GM08714 (cell line): ENCODE measurements around the gene GARRE1.
"Not testable (repeated sequence)": the region's sequence is repeated elsewhere in the genome, so short reads cannot be mapped to it uniquely, and the experiment has no call there.

Experiments
- H3K4me3 ChIP-seq: fragments of 200-500 bp; sonication (Bioruptor generic); 2 replicates; pipeline ENCODE4 v1.5.1; 2014; ENCODE audit warnings: mild to moderate bottlenecking, low read length, inconsistent platforms
- ZNF274 ChIP-seq: IDR thresholded peaks from 2 replicates; pipeline ENCODE4 v1.6.1; 2012; ENCODE audit warnings: mild to moderate bottlenecking, low read depth, low read length

The GARRE1 gene

GRCh38 chr19:34243876-34244578, 10.3 kb upstream of the GARRE1 start:
- no peak overlapping the region for H3K4me3 ChIP-seq
- no peak for TF ChIP-seq ZNF274

- H3K4me3 ChIP-seq, result no peak overlapping the region
- TF ChIP-seq ZNF274, result no peak
Observed at GRCh38 chr19:34244611-34245299, 9.6 kb upstream of the GARRE1 start.

- H3K4me3 ChIP-seq, result no peak overlapping the region
Observed at GRCh38 chr19:34246340-34246739, 8.0 kb upstream of the GARRE1 start.

GRCh38 chr19:34248941-34249340, 5.4 kb upstream of the GARRE1 start:
- no peak overlapping the region for H3K4me3 ChIP-seq

More at GRCh38 chr19:34246340-34246739, 8.0 kb upstream of the GARRE1 start:
- TF ChIP-seq ZNF274, result no peak

GRCh38 chr19:34253167-34253566, 1.2 kb upstream of the GARRE1 start:
- H3K4me3 ChIP-seq, result not testable (repeated sequence)

More at GRCh38 chr19:34248941-34249340, 5.4 kb upstream of the GARRE1 start:
- no peak for TF ChIP-seq ZNF274

GRCh38 chr19:34253681-34254045, 691 bp upstream of the GARRE1 start:
- peak overlapping the region; percentile 82 for H3K4me3 ChIP-seq

GRCh38 chr19:34254698-34255432, 511 bp downstream of the GARRE1 start:
- TF ChIP-seq ZNF274, result no peak
- H3K4me3 ChIP-seq, result peak overlapping the region; percentile 91

- no peak for TF ChIP-seq ZNF274
- H3K4me3 ChIP-seq, result peak overlapping the region; percentile 91; the same call in 1 of the 2 replicates
Observed at GRCh38 chr19:34255546-34255945, 1.2 kb downstream of the GARRE1 start.

GRCh38 chr19:34256835-34257558, 2.6 kb downstream of the GARRE1 start:
- no peak for TF ChIP-seq ZNF274
- H3K4me3 ChIP-seq, result no peak overlapping the region

GRCh38 chr19:34257559-34257924, 3.2 kb downstream of the GARRE1 start:
- no peak overlapping the region for H3K4me3 ChIP-seq
- TF ChIP-seq ZNF274, result no peak

- no peak for TF ChIP-seq ZNF274
- H3K4me3 ChIP-seq, result no peak overlapping the region
Observed at GRCh38 chr19:34259367-34260095, 5.2 kb downstream of the GARRE1 start.

- H3K4me3 ChIP-seq, result no peak overlapping the region
- TF ChIP-seq ZNF274, result no peak
Observed at GRCh38 chr19:34260771-34261173, 6.4 kb downstream of the GARRE1 start.

- no peak overlapping the region for H3K4me3 ChIP-seq
Observed at GRCh38 chr19:34261334-34262109, 7.2 kb downstream of the GARRE1 start.

More at GRCh38 chr19:34261334-34262109, 7.2 kb downstream of the GARRE1 start:
- TF ChIP-seq ZNF274, result no peak
